ENCODE data around the gene ABHD16A.

ABHD16A gene

GRCh38 chr6:31718265-31718664 is 15.1 kb upstream of the ABHD16A start:
- H3K4me1 ChIP-seq (ENCODE audit: insufficient read depth, insufficient read length), result peaks cover 6% of the 10 kb centered on the region
- no peak for TF ChIP-seq ZNF274 (IDR thresholded peaks at IDR 0.05; ENCODE audit: low read depth, low read length)
- TF ChIP-seq SUZ12 (IDR thresholded peaks at IDR 0.05; ENCODE audit: extremely low read depth, insufficient read depth, insufficient read length), result no peak
- TF ChIP-seq YY1 (IDR thresholded peaks at IDR 0.05; ENCODE audit: insufficient read depth, insufficient read length), result no peak
- H3K27me3 ChIP-seq (ENCODE audit: insufficient read depth, insufficient read length), result no peaks in the 10 kb centered on the region
- H3K4me3 ChIP-seq (ENCODE audit: insufficient read length, low read depth), result no peak overlapping the region
- H3K9me3 ChIP-seq (ENCODE audit: insufficient read depth, low read length), result no peaks in the 10 kb centered on the region
- H3K9ac ChIP-seq (ENCODE audit: insufficient read length, low read depth), result no peak overlapping the region
- no peak for DNase-seq (ENCODE audit: low read depth, low spot score)
- H3K36me3 ChIP-seq (ENCODE audit: insufficient read depth, insufficient read length, low read length), result no peaks in the 10 kb centered on the region

- no peak for DNase-seq (ENCODE audit: low read depth, low spot score)
- no peak overlapping the region for H3K9ac ChIP-seq (ENCODE audit: insufficient read length, low read depth)
- TF ChIP-seq SUZ12 (IDR thresholded peaks at IDR 0.05; ENCODE audit: extremely low read depth, insufficient read depth, insufficient read length) (no peak), ZNF274 (IDR thresholded peaks at IDR 0.05; ENCODE audit: low read depth, low read length) (no peak), YY1 (IDR thresholded peaks at IDR 0.05; ENCODE audit: insufficient read depth, insufficient read length) (no peak)
Measured at GRCh38 chr6:31717499-31718222, 14.5 kb upstream of the ABHD16A start.

GRCh38 chr6:31715022-31715958 is 12.2 kb upstream of the ABHD16A start, which contains the start of gene LY6G6D:
LY6G6D (plus strand) TSS chr6:31715348; CDS start chr6:31715356, 8 bp downstream.
- H3K36me3 ChIP-seq (ENCODE audit: insufficient read depth, insufficient read length, low read length), result no peaks in the 10 kb centered on the region
- no peak for DNase-seq (ENCODE audit: low read depth, low spot score)
- no peaks in the 10 kb centered on the region for H3K9me3 ChIP-seq (ENCODE audit: insufficient read depth, low read length)
- H3K9ac ChIP-seq (ENCODE audit: insufficient read length, low read depth), result peak within 1 kb of the TSS; percentile 32
- H3K27me3 ChIP-seq (ENCODE audit: insufficient read depth, insufficient read length), result no peaks in the 10 kb centered on the region
- no peak for TF ChIP-seq YY1 (IDR thresholded peaks at IDR 0.05; ENCODE audit: insufficient read depth, insufficient read length)
- TF ChIP-seq SUZ12 (IDR thresholded peaks at IDR 0.05; ENCODE audit: extremely low read depth, insufficient read depth, insufficient read length), result no peak
- no peak for TF ChIP-seq ZNF274 (IDR thresholded peaks at IDR 0.05; ENCODE audit: low read depth, low read length)
- H3K4me1 ChIP-seq (ENCODE audit: insufficient read depth, insufficient read length), result peaks cover 6% of the 10 kb centered on the region
- no peak within 1 kb of the TSS for H3K4me3 ChIP-seq (ENCODE audit: insufficient read length, low read depth)

More at GRCh38 chr6:31717499-31718222, 14.5 kb upstream of the ABHD16A start:
- Histone ChIP-seq H3K27me3 (ENCODE audit: insufficient read depth, insufficient read length) (no peaks in the 10 kb centered on the region), H3K36me3 (ENCODE audit: insufficient read depth, insufficient read length, low read length) (no peaks in the 10 kb centered on the region), H3K4me3 (ENCODE audit: insufficient read length, low read depth) (no peak overlapping the region), H3K4me1 (ENCODE audit: insufficient read depth, insufficient read length) (peaks cover 6% of the 10 kb centered on the region), H3K9me3 (ENCODE audit: insufficient read depth, low read length) (no peaks in the 10 kb centered on the region)

- Histone ChIP-seq H3K9ac (ENCODE audit: insufficient read length, low read depth) (peak overlapping the region; percentile 32), H3K4me3 (ENCODE audit: insufficient read length, low read depth) (no peak overlapping the region), H3K36me3 (ENCODE audit: insufficient read depth, insufficient read length, low read length) (no peaks in the 10 kb centered on the region), H3K4me1 (ENCODE audit: insufficient read depth, insufficient read length) (peaks cover 6% of the 10 kb centered on the region), H3K27me3 (ENCODE audit: insufficient read depth, insufficient read length) (no peaks in the 10 kb centered on the region), H3K9me3 (ENCODE audit: insufficient read depth, low read length) (no peaks in the 10 kb centered on the region)
- TF ChIP-seq ZNF274 (IDR thresholded peaks at IDR 0.05; ENCODE audit: low read depth, low read length) (no peak), SUZ12 (IDR thresholded peaks at IDR 0.05; ENCODE audit: extremely low read depth, insufficient read depth, insufficient read length) (no peak), YY1 (IDR thresholded peaks at IDR 0.05; ENCODE audit: insufficient read depth, insufficient read length) (no peak)
- DNase-seq (ENCODE audit: low read depth, low spot score), result no peak
Measured at GRCh38 chr6:31713991-31714684, 11.0 kb upstream of the ABHD16A start.

GRCh38 chr6:31713465-31713864 is 10.3 kb upstream of the ABHD16A start:
- Histone ChIP-seq H3K27me3 (ENCODE audit: insufficient read depth, insufficient read length) (no peaks in the 10 kb centered on the region), H3K4me3 (ENCODE audit: insufficient read length, low read depth) (no peak overlapping the region), H3K36me3 (ENCODE audit: insufficient read depth, insufficient read length, low read length) (no peaks in the 10 kb centered on the region), H3K4me1 (ENCODE audit: insufficient read depth, insufficient read length) (peaks cover 6% of the 10 kb centered on the region), H3K9me3 (ENCODE audit: insufficient read depth, low read length) (no peaks in the 10 kb centered on the region), H3K9ac (ENCODE audit: insufficient read length, low read depth) (no peak overlapping the region)
- no peak for DNase-seq (ENCODE audit: low read depth, low spot score)
- TF ChIP-seq YY1 (IDR thresholded peaks at IDR 0.05; ENCODE audit: insufficient read depth, insufficient read length), result no peak
- TF ChIP-seq SUZ12 (IDR thresholded peaks at IDR 0.05; ENCODE audit: extremely low read depth, insufficient read depth, insufficient read length), result no peak
- no peak for TF ChIP-seq ZNF274 (IDR thresholded peaks at IDR 0.05; ENCODE audit: low read depth, low read length)

- peaks cover 6% of the 10 kb centered on the region for H3K4me1 ChIP-seq (ENCODE audit: insufficient read depth, insufficient read length)
- no peak overlapping the region for H3K4me3 ChIP-seq (ENCODE audit: insufficient read length, low read depth)
- H3K9ac ChIP-seq (ENCODE audit: insufficient read length, low read depth), result no peak overlapping the region
- no peak for DNase-seq (ENCODE audit: low read depth, low spot score)
- no peaks in the 10 kb centered on the region for H3K27me3 ChIP-seq (ENCODE audit: insufficient read depth, insufficient read length)
- TF ChIP-seq YY1 (IDR thresholded peaks at IDR 0.05; ENCODE audit: insufficient read depth, insufficient read length), result no peak
- no peak for TF ChIP-seq SUZ12 (IDR thresholded peaks at IDR 0.05; ENCODE audit: extremely low read depth, insufficient read depth, insufficient read length)
- no peak for TF ChIP-seq ZNF274 (IDR thresholded peaks at IDR 0.05; ENCODE audit: low read depth, low read length)
- H3K9me3 ChIP-seq (ENCODE audit: insufficient read depth, low read length), result no peaks in the 10 kb centered on the region
- no peaks in the 10 kb centered on the region for H3K36me3 ChIP-seq (ENCODE audit: insufficient read depth, insufficient read length, low read length)
Measured at GRCh38 chr6:31712296-31712695, 9.2 kb upstream of the ABHD16A start.

Data from NT2/D1 (cell line).